ENCODE measurements around the gene THSD7B. TPM values are rescaled to one million over a fixed set of nuclear protein-coding genes. Genes with fewer than 3 reads are reported as not detected.

Gene THSD7B
- total and polyA plus RNA-seq, 9 of the 15 experiments (the other 6 are each of a cell fraction or from before 2014, with no cell fraction given): not detected

DNA sequence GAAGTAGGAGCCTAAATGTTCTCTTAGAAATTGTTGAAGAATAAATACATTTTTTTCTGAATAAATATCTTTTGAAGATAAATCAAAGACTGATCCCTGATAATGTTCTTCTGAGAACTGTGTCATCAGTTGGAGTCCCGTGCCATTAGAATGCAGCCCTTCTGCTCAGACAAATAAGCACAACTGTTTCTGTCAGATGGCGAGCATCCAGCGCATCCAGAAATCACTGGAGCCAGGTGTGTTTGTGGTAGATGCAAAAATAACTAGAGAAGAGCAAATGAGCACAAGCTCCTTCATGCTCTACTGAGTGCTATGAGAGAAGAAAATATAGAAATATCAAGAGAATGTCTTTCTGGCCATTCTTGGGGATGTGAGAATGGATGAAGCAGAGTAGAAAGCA is 573.7 kb downstream of the THSD7B start:
- Histone ChIP-seq H3K9me3 (replicated peaks; ENCODE audit: control insufficient read depth, insufficient read depth, low read depth, low read length) (no peaks in the 10 kb centered on the region), H3K9ac (ENCODE audit: insufficient read depth in 1 of 2, low read depth in 2 of 2, low read length in 2 of 2) (no peak overlapping the region), H3K27me3 (ENCODE audit: control insufficient read depth in 2 of 2, insufficient read depth in 2 of 2, low read length in 2 of 2) (no peaks in the 10 kb centered on the region), H3K4me1 (replicated peaks in 1 of 2; ENCODE audit: control insufficient read depth in 2 of 2, insufficient read depth in 2 of 2, low read length in 2 of 2) (no peaks in the 10 kb centered on the region), H3K27ac (ENCODE audit: extremely low read depth, low read depth, low read length) (no peak overlapping the region), H3K79me2 (ENCODE audit: control insufficient read depth, insufficient read depth, low read length) (no peaks in the 10 kb centered on the region), H3K4me3 (no peak overlapping the region), H3K9me1 (ENCODE audit: control insufficient read depth, insufficient read depth, low read length) (no peaks in the 10 kb centered on the region), H2AFZ (ENCODE audit: low read depth, low read length) (no peak overlapping the region), H3K36me3 (ENCODE audit: control insufficient read depth, insufficient read depth, low read length) (no peaks in the 10 kb centered on the region), H3K4me2 (ENCODE audit: insufficient read depth, low read length) (no peak overlapping the region), H4K20me1 (replicated peaks; ENCODE audit: control insufficient read depth, insufficient read depth, low read length) (no peaks in the 10 kb centered on the region)
- in situ Hi-C loops (cut with MboI) (no loop called here), intact Hi-C loops (cut with micrococcal nuclease) (no loop called here)
- ChIA-PET CTCF (ENCODE audit: low intra/inter-chr PET ratio) (no interaction called here), POLR2A (no interaction called here)
- ATAC-seq: no peak
- WGBS (ENCODE audit: insufficient coverage, low coverage, missing lambda C conversion rate): 3% methylated on average over 3 of the region's 3 CpGs
- no peak for DNase-seq (ENCODE audit: extremely low read depth in 1 of 4, low spot score in 3 of 4)
- FAIRE-seq: no peak
- BruUV-seq (replicated peaks): no TSS peak
- no peak for TF ChIP-seq THAP12 (CRISPR knock-in tag; IDR thresholded peaks at IDR 0.05)
- no peak for TF ChIP-seq ZNF12 (CRISPR knock-in tag; IDR thresholded peaks at IDR 0.05)
- no peak for TF ChIP-seq TARDBP (IDR thresholded peaks at IDR 0.05)
- TF ChIP-seq CAMTA2 (CRISPR knock-in tag; conservative IDR thresholded peaks at IDR 0.05): no peak
- no peak for TF ChIP-seq SRF (CRISPR knock-in tag; IDR thresholded peaks at IDR 0.05)
- TF ChIP-seq, protein P1, sequence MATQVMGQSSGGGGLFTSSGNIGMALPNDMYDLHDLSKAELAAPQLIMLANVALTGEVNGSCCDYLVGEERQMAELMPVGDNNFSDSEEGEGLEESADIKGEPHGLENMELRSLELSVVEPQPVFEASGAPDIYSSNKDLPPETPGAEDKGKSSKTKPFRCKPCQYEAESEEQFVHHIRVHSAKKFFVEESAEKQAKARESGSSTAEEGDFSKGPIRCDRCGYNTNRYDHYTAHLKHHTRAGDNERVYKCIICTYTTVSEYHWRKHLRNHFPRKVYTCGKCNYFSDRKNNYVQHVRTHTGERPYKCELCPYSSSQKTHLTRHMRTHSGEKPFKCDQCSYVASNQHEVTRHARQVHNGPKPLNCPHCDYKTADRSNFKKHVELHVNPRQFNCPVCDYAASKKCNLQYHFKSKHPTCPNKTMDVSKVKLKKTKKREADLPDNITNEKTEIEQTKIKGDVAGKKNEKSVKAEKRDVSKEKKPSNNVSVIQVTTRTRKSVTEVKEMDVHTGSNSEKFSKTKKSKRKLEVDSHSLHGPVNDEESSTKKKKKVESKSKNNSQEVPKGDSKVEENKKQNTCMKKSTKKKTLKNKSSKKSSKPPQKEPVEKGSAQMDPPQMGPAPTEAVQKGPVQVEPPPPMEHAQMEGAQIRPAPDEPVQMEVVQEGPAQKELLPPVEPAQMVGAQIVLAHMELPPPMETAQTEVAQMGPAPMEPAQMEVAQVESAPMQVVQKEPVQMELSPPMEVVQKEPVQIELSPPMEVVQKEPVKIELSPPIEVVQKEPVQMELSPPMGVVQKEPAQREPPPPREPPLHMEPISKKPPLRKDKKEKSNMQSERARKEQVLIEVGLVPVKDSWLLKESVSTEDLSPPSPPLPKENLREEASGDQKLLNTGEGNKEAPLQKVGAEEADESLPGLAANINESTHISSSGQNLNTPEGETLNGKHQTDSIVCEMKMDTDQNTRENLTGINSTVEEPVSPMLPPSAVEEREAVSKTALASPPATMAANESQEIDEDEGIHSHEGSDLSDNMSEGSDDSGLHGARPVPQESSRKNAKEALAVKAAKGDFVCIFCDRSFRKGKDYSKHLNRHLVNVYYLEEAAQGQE (IDR thresholded peaks at IDR 0.05; ENCODE audit: borderline replicate concordance): no peak
- TF ChIP-seq, protein P1 (CRISPR knock-in tag; IDR thresholded peaks at IDR 0.05; ENCODE audit: low read depth): no peak
- no peak for TF ChIP-seq RBM25 (IDR thresholded peaks at IDR 0.05; ENCODE audit: low read depth, low read length, severe bottlenecking)
- no peak for TF ChIP-seq GABPB2 (CRISPR knock-in tag; conservative IDR thresholded peaks at IDR 0.05)
- TF ChIP-seq, protein P2, sequence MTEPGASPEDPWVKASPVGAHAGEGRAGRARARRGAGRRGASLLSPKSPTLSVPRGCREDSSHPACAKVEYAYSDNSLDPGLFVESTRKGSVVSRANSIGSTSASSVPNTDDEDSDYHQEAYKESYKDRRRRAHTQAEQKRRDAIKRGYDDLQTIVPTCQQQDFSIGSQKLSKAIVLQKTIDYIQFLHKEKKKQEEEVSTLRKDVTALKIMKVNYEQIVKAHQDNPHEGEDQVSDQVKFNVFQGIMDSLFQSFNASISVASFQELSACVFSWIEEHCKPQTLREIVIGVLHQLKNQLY (CRISPR knock-in tag; conservative IDR thresholded peaks at IDR 0.05): no peak
- TF ChIP-seq ZKSCAN1 (IDR thresholded peaks at IDR 0.05; ENCODE audit: low read depth, low read length): no peak
- no peak for TF ChIP-seq ZNF197 (CRISPR knock-in tag; IDR thresholded peaks at IDR 0.05; ENCODE audit: low read depth)

Data from K562 (cell line).